GM08714 (cell line): ENCODE measurements around the gene ESRRB.

ENCODE experiments used
- H3K4me3 ChIP-seq: fragments of 200-500 bp; sonication (Bioruptor generic); 2 replicates; pipeline ENCODE4 v1.5.1; 2014; ENCODE audit warnings: mild to moderate bottlenecking, low read length, inconsistent platforms
- ZNF274 ChIP-seq: IDR thresholded peaks from 2 replicates; pipeline ENCODE4 v1.6.1; 2012; ENCODE audit warnings: mild to moderate bottlenecking, low read depth, low read length

The ESRRB gene

DNA sequence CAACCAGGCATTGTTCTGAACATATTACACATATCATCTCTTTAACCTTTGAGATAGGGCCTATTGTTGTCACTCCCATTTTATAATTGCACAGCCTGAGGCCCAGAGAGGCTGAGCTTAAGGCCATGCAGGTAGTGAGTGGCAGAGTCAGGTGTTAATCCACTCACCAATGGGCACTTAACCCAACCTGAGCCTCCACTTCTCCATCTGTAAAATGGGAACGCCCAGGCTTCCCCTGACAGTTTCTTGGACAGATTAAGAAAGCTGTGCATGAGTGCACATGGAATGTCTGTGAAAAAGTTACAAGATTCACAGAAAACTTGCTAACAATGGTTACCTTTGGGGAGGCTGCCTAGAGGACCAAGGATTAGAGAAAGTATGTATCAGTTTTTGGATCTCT, 32.9 kb downstream of the ESRRB start:
- TF ChIP-seq ZNF274 = no peak
- H3K4me3 ChIP-seq = no peak overlapping the region

DNA sequence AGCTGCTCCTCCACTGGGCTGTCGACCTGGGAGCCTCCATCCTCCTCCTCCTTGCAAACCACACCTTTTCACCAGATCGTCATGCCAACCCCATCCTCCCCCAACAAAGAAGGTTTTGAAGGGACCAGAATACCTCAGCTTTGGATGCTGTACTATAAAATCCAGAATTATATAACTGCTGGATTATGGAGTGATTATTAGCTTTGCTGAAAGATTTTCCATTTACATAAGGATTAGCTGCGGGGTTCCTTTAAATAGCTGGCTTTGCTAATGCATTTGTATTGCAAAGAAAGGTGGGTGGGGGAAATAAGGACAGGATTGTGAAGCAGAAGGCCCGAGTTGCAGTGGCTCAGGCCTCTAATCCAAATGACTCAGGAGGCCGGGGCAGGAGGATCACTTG, 36.6 kb downstream of the ESRRB start:
- TF ChIP-seq ZNF274 = no peak
- no peak overlapping the region for H3K4me3 ChIP-seq

DNA sequence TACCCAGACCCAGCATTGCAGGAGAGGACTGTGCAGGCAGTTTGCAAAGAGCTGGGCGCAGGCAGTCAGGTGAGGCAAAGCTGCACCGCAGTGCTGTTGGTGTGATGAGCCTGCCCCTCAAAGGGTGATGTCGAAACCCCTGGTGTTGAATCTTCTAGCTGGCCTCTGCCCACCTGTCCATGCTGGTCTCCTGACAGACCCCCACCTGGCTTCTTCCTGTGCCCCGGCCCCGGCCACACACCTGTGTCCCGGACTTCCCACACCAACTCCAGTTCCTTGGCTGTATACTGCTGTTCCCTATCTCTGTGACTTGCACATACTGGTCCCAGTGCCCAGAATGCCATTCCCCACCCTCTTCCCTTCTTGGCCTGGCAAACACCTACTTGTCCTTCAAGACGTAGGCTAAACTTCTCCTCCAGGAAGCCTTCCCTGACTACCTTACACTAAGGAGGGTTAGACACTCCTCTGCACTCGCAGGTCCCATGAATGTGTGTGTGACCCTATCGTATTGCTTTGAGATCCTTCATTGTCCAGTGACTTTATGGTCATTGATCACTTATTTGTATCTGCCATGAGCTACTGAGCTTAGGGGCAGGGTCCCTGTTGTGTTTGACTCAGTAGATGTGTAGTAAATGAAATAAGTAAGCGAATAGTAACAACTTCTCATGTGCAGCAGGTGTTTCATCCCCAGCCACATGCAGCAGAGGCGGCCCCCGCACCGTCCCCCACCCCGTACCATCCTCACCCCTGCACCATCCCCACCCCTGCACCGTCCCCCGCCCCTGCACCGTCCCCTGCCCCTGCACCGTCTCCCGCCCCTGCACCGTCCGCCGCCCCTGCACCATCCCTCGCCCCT, 37.4 kb downstream of the ESRRB start:
- no peak overlapping the region for H3K4me3 ChIP-seq
- no peak for TF ChIP-seq ZNF274

DNA sequence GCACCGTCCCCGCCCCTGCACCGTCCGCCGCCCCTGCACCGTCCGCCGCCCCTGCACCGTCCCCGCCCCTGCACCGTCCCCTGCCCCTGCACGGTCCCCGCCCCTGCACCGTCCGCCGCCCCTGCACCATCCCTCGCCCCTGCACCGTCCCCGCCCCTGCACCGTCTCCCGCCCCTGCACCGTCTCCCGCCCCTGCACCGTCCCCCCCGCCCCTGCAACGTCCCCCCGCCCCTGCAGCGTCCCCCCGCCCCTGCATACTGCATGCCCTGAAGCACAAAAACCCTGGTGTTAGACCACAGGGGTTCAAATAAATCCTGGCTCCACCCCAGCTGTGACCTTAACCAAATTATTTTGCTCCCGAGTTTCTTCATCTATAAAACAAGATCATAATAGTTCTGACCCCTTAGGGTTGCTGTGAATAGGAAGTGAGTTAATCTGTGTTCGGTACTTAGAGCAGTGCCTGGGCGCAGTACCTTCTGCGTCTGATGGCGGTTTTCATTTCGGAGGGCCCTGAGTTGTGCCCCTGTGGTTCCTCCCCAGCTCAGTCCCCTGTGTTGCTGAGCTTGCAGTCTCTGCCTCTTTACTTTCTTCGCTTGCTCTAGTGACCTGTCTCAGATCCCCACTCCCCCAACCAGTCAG, 38.1 kb downstream of the ESRRB start:
- no peak overlapping the region for H3K4me3 ChIP-seq
- TF ChIP-seq ZNF274 = no peak

GRCh38 chr14:76419399-76419798, 43.5 kb downstream of the ESRRB start:
- TF ChIP-seq ZNF274 = no peak
- no peak overlapping the region for H3K4me3 ChIP-seq

DNA sequence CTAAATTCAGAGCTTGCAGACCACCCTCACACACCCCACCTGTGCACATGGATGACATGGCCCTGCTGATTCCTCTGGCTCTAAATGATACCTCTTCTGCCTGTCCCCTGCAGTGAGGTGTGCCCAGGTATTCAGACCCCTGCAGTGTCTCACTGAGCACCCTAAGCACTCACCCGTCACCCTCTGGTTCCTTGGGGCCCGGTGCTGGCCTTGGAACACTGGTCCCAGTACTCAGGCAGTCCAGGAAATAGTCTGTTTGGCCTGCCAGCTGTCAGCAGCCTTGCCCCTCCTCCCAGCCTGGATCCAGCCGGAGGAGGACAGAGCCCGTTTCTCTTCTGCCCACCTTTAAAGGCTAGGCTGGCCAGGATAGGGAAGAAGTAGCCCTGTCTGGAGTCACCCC, 44.9 kb downstream of the ESRRB start:
- TF ChIP-seq ZNF274 = no peak
- no peak overlapping the region for H3K4me3 ChIP-seq

- TF ChIP-seq ZNF274 = no peak
- H3K4me3 ChIP-seq = no peak overlapping the region
Observed at GRCh38 chr14:76421662-76422061, 45.7 kb downstream of the ESRRB start.

GRCh38 chr14:76422662-76423061, 46.7 kb downstream of the ESRRB start:
- no peak overlapping the region for H3K4me3 ChIP-seq
- TF ChIP-seq ZNF274 = no peak

GRCh38 chr14:76423534-76423933, 47.6 kb downstream of the ESRRB start:
- no peak for TF ChIP-seq ZNF274
- no peak overlapping the region for H3K4me3 ChIP-seq

DNA sequence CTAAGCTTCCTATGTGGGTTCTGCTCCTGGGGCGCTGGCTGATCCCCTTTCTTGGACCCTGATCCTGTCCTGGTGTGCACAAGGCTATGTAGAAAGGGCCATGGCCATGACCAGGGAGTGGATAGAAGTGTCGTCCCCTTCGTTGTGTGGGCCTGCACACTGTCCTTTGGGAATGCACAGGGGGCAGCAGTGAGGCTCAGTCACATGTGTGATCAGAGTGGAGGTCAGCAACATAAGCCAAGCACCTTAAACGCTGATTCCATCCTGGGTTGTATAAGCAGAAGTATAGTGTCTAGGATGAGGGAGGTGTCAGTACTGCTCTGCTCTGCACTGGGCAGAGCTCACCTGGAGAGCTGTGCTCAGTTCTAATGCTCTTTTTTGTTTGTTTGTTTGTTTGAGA, 48.4 kb downstream of the ESRRB start:
- no peak overlapping the region for H3K4me3 ChIP-seq
- no peak for TF ChIP-seq ZNF274

DNA sequence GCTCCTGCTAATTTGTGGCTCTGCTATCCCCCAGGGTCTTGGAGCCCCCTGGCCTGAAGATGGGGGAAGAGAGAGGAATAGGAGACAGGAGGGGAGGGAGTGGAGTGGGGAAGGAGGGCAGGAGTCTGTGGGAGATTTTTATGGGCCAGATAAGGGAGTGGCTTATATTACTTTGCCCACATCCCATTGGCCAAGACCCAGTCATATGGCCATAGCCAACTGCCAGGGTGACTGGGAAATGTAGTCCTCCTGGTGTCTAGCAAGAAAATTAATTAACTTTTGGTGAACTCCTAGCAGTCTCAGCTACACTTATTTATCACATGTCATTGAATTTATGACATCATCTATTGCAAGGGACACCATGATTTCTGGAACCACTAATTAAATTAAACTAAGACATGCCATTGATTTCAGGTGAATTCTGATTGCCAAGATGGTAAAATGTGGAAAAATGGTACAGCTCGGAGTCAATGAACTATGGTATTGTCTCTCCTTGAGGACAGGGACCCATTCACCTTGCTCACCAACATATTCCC, 50.3 kb downstream of the ESRRB start:
- H3K4me3 ChIP-seq = no peak overlapping the region
- no peak for TF ChIP-seq ZNF274

DNA sequence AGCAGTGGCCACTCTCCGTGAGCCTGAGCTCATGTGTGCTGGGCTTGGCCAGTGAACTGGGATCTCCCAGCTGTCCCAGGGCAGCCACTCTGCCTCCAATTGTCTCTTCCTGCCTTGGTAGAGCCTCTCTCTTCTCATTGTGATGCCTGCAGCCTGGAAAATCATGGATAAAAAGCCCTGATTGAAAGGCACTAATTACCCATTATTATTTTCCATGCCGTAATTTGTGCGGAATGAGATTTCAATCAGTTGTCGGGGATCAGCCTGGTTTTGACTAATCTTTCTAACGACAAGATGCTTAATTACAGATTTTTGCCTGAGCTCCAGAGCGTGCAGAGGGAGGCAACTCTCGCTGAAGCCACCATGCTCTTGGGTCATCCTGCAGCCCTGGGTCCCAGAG, 52.7 kb downstream of the ESRRB start:
- H3K4me3 ChIP-seq = no peak overlapping the region
- no peak for TF ChIP-seq ZNF274

DNA sequence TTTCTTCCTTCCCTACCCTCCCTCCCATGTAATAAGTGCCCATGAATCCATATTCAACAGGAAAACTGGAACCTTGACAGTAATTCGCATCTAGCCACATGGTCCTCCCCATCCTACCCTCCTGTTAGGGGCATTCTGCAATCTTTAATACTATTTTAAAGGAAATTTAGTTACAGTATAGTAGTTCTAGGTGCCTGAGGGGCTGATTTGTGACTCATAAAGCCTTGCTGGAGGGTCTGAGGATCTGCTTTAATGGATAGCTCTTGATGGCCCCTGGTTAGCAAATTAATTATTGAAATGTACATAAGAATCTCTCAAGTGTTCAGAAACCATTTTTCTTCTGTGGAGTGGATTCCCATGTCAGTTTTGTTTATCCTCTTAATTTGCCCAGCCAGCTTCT, 54.1 kb downstream of the ESRRB start:
- TF ChIP-seq ZNF274 = no peak

DNA sequence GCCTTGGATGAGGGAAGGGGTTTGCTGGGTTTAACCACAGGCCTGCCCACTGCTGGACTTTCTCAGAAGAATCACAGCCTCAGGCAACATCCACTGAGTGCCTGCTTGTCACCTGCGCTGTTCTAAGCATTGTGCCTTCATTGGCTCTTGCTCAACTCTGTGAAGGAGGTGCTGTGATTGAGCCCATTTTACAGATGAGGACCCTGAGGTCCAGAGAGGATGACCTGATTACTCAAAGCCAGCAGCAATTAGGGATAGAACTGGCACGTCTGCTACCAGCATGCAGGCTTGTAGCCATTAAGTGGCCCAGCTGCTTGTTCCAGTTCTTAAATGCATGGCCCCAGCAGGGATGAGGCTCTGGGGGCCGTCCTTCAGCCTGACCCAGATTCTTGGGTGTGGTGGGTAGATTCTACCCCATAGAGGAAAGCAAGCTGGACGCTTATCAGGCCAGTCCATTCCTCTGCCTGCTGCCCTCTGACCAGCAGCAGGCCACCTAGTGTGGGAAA, 54.6 kb downstream of the ESRRB start:
- no peak for TF ChIP-seq ZNF274

More for the DNA sequence above, 54.1 kb downstream of the ESRRB start:
- no peak overlapping the region for H3K4me3 ChIP-seq

GRCh38 chr14:76431538-76431937, 55.6 kb downstream of the ESRRB start:
- no peak overlapping the region for H3K4me3 ChIP-seq
- TF ChIP-seq ZNF274 = no peak

More for the DNA sequence above, 54.6 kb downstream of the ESRRB start:
- no peak overlapping the region for H3K4me3 ChIP-seq
